ENCODE data around the gene CEP164.
"Not testable (repeated sequence)": the region's sequence is repeated elsewhere in the genome, so short reads cannot be mapped to it uniquely, and the experiment has no call there.

The CEP164 gene

GRCh38 chr11:117369534-117369933 is 41.9 kb downstream of the CEP164 start:
- DNase-seq, result no peak

DNA sequence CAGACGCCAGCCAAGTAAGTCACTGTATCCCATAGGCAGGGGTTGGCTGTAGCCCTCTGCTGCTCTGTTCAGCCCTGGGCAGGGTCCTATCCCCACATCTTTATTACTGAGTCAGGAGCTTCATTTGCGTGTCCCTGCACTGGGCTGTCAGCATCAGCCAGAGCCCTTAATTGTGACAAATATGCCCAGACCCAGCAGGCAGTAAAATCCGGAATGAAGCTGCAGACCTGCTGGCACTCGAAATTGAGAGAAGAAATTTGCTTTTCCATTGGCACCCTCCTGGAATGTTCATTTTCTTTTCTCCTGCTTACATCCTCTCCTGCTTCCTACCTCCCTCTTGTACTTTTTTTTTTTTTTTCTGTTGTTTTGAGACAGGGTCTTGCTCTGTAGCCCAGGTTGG is 43.8 kb downstream of the CEP164 start:
- no peak for DNase-seq

GRCh38 chr11:117374316-117375055 is 46.8 kb downstream of the CEP164 start:
- no peak for DNase-seq

GRCh38 chr11:117375960-117376359 is 48.3 kb downstream of the CEP164 start:
- no peak for DNase-seq

GRCh38 chr11:117376517-117376916 is 48.9 kb downstream of the CEP164 start:
- no peak for DNase-seq

- no peak for DNase-seq
Observed at GRCh38 chr11:117378976-117379865, 51.6 kb downstream of the CEP164 start.

GRCh38 chr11:117380676-117381075 is 53.0 kb downstream of the CEP164 start:
- no peak for DNase-seq

DNA sequence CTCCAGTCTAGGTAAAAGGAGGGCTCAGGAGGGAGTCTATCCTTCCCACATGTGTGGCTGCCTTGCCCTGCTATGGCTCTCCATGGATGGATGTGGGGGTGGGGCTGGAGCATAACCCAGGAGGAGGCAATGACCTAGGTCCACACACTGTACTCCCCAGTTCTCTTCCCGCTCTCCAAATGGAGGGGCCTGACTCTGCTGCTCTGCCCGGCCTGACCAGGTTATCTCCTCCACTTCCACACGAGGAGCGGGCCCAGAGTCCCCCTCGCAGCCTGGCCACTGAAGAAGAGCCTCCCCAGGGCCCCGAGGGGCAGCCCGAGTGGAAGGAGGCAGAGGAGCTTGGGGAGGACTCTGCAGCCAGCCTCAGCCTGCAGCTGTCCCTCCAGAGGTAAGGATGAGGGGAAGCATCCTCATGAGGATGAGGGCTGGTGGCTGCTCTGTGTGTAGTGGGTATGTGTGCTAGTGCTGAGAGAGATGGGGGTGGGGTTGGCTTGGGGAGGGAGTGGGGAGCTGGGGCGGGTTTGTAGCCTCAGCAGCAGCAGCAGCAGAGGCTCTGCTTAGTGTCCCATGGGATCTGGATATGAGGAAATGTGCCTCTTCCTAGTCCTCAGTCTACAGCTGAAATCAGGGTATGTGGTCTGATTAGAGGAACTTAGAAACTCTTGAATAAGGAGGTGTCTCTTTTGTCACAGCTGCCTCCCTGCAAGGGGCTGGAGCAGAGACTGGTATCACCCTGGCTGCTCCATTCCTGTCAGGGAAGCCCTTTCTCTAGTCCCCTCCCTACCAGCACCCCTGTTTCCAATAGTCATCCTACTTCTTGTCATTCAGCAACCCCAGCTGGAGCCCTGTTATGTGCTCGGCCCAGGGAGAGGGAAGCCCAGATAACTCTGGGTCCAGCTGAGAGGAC is 54.1 kb downstream of the CEP164 start:
- no peak for DNase-seq

GRCh38 chr11:117382746-117383145 is 55.1 kb downstream of the CEP164 start:
- no peak for DNase-seq

GRCh38 chr11:117384045-117384444 is 56.4 kb downstream of the CEP164 start:
- DNase-seq, result no peak

DNA sequence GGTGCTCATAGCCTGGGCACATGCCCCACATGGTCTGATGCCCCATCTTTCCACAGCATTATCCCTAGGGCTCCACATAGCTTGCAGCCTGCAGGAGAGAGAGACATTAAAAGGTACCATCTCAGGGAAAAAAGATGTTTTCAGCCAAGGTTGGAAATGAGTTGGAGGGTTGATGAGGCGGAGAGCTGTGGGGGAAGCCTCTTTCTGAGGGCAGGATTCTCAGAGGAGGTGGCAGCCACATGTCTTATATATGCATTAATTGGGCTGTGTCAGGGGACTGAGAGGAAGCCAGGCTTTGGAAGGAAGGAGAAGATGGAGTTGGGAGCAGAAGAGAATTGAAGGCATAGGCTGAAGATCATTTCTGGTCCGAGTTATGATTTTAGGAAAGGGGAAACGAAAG is 57.8 kb downstream of the CEP164 start:
- DNase-seq, result no peak

DNA sequence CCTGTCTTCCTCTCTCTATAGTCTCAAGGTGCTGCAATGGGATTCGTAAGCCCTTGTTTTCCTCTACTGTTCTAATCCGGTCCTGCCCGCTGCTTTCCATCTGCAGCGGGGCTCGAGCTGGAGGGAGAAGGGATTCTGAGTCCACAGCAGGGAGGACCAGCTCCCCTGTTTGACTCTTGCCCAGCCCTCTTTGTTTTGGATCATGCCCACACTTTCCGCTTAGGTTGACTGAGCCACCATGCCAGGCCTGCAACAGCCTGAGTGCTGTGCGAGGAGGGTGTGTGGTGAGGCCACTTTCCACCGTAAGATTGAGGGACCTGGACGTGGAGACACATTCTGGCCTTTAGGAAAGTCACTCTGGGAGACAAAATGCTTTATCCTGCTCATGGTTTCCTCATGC is 58.3 kb downstream of the CEP164 start:
- no peak for DNase-seq

GRCh38 chr11:117387992-117388755 is 60.5 kb downstream of the CEP164 start:
- DNase-seq, result no peak

GRCh38 chr11:117390743-117391142 is 63.1 kb downstream of the CEP164 start:
- DNase-seq, result no peak

- DNase-seq, result no peak
Observed at GRCh38 chr11:117391181-117391580, 63.5 kb downstream of the CEP164 start.

- DNase-seq, result no peak
Observed at GRCh38 chr11:117392001-117392690, 64.5 kb downstream of the CEP164 start.

GRCh38 chr11:117392979-117393378 is 65.3 kb downstream of the CEP164 start:
- DNase-seq, result no peak

DNA sequence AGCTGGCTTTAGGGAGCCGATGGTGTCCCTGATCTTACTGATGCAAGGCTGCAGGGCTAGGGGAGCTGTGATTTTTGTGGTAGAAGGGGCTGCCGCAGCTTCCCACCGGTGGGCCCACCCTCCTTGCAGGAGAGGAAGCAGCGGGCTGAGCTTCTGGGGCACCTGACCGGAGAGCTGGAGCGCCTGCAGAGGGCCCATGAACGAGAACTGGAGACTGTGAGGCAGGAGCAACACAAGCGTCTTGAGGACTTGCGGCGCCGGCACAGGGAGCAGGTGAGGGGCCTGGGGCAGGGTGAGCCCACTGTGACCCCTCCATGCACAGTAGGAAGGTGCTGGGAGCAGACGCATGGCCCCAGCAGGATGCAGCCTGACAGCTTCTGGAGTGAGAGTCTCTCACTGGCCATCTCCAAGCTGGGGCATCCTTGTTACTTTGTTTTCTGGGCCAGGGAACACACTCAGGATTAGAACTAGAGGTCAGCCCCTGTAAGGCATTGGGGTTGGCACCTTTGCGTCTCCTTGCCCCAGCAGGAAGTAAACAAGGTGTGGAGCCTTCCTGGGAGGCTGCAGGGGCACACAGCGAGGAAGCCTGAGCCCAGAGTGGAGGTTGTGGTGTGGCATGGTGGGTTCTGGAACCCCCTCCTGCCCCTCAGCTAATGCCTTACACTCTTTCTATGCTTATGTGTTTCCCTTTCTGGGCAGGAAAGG is 66.7 kb downstream of the CEP164 start:
- DNase-seq, result no peak

DNA sequence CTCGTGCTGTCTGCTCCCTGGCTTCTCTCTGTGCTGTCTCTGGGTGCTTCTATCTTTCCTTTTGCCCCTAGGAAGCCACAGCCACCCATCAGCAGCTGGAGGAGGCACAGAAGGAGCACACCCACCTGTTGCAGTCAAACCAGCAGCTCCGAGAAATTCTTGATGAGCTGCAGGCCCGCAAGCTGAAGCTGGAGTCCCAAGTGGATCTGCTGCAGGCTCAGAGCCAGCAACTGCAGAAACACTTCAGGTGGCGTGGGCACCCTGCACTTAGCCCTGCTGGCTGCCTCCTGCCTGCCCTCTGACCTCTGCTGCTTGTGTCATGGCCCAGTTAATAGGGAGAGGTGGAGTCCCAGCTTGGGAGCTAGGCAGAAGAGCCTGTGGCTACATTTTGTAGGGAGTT is 67.8 kb downstream of the CEP164 start:
- DNase-seq, result no peak

GRCh38 chr11:117396970-117397369 is 69.3 kb downstream of the CEP164 start:
- no peak for DNase-seq

DNA sequence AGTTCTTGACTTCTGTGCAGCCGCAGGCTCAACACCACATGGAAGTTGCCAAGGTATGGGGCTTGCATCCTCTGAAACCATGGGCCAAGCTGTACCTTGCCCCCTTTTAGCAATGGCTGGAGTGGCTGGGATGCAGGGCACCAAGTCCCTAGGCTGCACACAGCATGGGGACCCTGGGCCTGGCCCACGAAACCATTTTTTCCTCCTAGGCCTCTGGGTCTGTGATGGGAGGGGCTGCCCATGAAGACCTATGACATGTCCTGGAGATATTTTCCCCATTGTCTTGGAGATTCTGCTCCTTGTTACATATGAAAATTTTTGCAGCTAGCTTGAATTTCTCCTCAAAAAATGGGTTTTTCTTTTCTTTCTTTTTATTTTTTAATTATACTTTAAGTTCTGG is 71.0 kb downstream of the CEP164 start:
- not testable (repeated sequence) for DNase-seq

Measured in Kasumi-1 (cell line).